ENCODE results near the gene TMEM255B.
"Not testable (repeated sequence)": the region's sequence is repeated elsewhere in the genome, so short reads cannot be mapped to it uniquely, and the experiment has no call there.

TMEM255B gene

DNA sequence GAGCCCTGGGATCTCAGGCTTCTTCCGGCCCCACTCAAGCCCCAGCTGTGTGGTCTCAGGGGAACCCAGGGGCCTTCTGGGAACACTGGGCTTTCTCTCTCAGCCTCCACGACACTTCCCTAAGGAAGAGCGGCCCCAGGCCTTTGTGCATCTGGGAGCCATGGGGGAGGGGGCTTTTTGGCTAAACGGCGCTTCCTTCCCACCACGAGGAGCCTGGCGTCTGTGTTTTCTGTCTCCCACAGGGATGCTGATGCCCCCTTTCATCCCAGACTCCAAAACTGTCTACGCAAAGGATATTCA is 24.2 kb upstream of the TMEM255B start:
- DNase-seq (ENCODE audit: low read depth) = no peak

- DNase-seq (ENCODE audit: low read depth) = no peak
These were observed 23.8 kb upstream of the TMEM255B start for GRCh38 chr13:113735194-113735593.

- no peak for DNase-seq (ENCODE audit: low read depth)
These were observed 23.3 kb upstream of the TMEM255B start for GRCh38 chr13:113735750-113736149.

GRCh38 chr13:113736258-113736731 is 22.7 kb upstream of the TMEM255B start:
- DNase-seq (ENCODE audit: low read depth) = no peak

- no peak for DNase-seq (ENCODE audit: low read depth)
These were observed 21.2 kb upstream of the TMEM255B start for GRCh38 chr13:113737803-113738202.

GRCh38 chr13:113739527-113740285 is 19.3 kb upstream of the TMEM255B start:
- no peak for DNase-seq (ENCODE audit: low read depth)

GRCh38 chr13:113740286-113740556 is 18.8 kb upstream of the TMEM255B start:
- no peak for DNase-seq (ENCODE audit: low read depth)

GRCh38 chr13:113740661-113741060 is 18.4 kb upstream of the TMEM255B start:
- DNase-seq (ENCODE audit: low read depth) = no peak

DNA sequence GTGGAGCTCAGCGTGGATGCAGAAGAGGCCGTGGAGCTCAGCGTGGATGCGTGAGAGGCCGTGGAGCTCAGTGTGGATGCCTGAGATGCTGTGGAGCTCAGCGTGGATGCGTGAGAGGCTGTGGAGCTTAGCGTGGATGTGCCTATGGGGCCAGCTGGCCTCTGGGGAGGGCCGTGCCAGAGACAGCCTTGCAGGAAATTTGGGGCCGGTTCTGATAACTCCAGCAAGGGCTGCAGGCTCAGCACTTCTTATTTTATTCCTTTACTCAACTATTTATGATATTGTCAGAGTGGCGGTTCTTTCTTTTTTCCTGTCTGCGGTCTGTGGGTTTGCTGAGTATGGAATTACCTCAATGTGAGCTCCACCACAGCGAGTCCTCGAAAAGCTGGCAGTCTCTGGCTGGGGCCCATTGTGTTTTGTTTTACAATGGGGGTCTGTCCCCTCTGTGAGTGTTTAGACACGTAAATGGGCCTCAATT is 17.8 kb upstream of the TMEM255B start:
- no peak for DNase-seq (ENCODE audit: low read depth)

DNA sequence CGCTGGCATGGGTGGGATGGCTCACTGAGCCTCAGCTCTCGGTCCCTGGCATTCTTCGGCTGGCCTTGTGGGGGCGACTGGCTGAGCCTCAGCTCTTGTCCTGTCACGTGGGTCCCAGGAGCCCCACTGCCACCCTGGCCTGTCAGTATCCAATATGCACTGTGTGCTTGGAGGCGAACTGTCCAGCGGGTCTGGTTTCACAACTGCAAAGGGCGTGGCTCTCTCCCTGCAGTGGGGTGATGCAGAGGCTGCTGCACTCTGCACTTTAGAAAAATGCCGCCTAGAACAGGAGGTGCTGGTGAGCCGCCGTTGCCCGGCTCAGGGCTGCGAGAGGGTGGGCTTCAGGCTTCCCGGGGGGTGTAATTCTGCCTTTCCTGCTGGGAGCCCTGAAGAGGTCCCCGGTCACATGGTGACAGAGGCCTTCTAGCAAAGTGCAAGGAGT is 17.0 kb upstream of the TMEM255B start:
- no peak for DNase-seq (ENCODE audit: low read depth)

GRCh38 chr13:113742445-113743120 is 16.4 kb upstream of the TMEM255B start:
- DNase-seq (ENCODE audit: low read depth) = no peak

- no peak for DNase-seq (ENCODE audit: low read depth)
These were observed 15.4 kb upstream of the TMEM255B start for GRCh38 chr13:113743366-113744195.

DNA sequence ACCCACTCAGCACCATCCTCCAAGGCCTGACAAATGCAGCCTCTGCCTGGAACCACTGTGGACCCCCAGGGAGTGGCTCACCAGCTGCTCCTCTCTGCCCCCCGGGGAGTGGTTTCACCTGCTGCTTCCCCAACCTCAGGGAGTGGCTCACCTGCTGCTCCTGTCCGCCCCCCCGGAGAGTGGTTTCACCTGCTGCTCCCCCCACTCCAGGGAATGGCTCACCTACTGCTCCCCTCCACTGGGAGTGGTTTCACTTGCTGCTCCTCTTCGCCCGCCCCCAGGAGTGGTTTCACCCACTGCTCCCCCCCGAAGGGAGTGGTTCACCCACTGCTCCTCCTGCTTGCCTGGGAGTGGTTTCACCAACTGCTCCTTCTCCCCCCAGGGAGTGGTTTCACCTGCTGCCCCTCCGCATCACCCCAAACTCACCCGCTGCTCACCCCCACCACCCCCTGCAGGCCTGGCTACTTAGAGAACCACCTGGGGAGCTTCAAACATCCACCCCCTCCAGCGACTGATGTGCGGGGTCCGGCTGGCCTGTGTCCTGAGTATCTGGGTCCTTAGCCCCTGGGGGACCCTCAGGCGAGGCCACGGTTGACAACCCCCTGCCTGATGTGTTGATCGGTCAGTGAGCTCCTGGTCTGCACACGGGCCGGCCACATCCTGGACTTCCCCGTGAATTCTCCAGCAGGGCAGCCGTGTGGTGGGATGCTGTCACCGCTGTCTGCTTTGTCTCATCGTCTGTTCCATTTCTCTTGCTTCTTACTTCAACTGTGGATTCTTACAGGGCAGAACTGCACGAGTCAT is 14.6 kb upstream of the TMEM255B start:
- no peak for DNase-seq (ENCODE audit: low read depth)

DNA sequence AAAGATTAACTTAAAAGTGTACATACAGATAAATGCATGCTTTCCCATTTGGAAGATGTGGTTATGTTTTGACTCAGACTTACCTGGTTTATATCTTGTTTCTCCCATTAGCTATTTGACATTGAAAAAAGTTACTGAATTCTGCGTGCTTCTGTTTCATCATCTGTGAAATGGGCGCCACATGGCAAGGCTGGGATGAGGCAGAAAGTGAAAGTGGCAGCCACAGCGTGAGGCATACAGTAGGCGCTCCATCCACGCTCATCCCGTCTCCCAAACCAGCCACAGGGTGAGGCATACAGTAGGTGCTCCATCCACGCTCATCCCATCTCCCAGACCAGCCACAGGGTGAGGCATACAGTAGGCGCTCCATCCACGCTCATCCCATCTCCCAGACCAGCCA is 14.0 kb upstream of the TMEM255B start:
- DNase-seq (ENCODE audit: low read depth) = no peak

- not testable (repeated sequence) for DNase-seq (ENCODE audit: low read depth)
These were observed 13.4 kb upstream of the TMEM255B start for GRCh38 chr13:113745500-113746142.

DNA sequence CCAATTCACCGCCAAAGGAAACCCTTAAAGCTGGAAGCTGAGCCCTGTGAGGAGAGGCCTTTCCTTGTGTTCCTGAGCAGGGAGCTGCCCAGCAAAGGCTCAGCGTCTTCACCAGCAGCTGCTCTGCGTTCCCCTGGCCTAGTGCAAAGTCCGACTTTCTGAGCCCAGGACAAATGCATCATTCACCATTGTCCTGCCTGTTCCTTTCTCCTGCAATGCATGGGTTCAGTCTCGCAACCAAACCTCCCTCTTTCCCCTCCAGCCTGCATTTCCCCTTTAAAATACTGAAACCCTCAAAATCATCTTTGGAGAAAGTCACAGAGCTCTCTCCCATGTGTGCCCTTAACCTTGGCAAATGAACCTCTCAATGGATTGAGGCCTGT is 12.9 kb upstream of the TMEM255B start:
- no peak for DNase-seq (ENCODE audit: low read depth)

DNA sequence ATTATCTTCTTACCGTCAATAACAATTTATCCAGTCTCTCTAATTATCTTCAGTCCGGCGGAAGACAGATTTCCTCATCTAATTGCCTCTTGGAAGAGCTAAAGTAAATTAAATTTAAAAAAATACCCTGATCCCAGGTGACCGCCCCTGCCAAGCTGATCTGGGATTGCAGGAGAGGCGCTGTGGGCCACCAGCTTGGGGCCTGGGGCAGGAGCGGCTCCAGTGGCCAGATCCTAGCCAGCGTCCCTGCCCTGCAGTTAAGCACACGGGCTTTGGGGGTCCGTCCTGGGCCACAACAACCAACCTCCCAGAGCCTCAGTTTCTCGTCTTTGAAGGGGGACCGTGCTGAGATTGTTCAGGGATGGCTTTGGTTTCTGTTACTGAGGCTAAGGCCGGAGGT is 12.4 kb upstream of the TMEM255B start:
- DNase-seq (ENCODE audit: low read depth) = no peak

DNA sequence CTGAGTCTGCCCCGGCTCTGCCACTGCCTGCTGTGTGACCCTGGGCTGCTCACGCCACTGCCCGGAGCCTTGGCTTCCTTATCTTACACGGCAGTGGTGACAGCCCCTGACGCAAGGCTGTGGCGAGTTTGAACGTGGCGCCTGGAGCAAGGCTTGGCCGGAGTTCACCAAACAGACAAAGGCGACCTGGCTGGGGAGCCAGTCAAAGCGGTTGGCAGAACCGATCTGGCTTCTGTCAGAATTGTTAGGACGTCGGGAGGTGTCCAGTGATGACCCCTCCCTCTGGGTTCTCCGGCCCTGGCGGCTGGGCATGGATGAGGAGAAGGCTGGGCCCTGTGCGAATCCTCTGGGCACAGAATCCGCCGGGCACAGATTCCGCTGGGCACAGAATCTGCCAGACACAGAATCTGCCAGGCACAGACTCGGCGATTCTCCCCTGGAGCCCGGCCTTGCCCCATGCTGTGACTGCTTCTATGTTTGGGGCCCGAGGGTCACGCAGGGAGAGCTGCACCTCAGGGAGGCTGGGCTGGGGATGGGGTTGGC is 11.7 kb upstream of the TMEM255B start:
- no peak for DNase-seq (ENCODE audit: low read depth)

GRCh38 chr13:113748101-113748861 is 10.7 kb upstream of the TMEM255B start:
- no peak for DNase-seq (ENCODE audit: low read depth)

GRCh38 chr13:113748862-113749451 is 10.1 kb upstream of the TMEM255B start:
- DNase-seq (ENCODE audit: low read depth) = no peak

Data from activated T-helper 1 cell treated with Interleukin-2 at 50 U/mL for 16 hours (primary cell).